GM18526 (cell line): ENCODE measurements around the gene IFT122.

Source experiments
- POLR2A ChIP-seq: IDR thresholded peaks from 3 replicates; pipeline ENCODE4 v1.6.1; 2011; ENCODE audit not compliant: insufficient read length; ENCODE audit errors: extremely low read depth

IFT122 gene

GRCh38 chr3:129524081-129524480 lies 84.1 kb downstream of the IFT122 start:
- TF ChIP-seq POLR2A, result no peak

GRCh38 chr3:129525341-129525968 lies 85.4 kb downstream of the IFT122 start:
- no peak for TF ChIP-seq POLR2A

GRCh38 chr3:129526121-129526900 lies 86.3 kb downstream of the IFT122 start:
- TF ChIP-seq POLR2A, result no peak

GRCh38 chr3:129527262-129527661 lies 87.2 kb downstream of the IFT122 start:
- TF ChIP-seq POLR2A, result no peak

GRCh38 chr3:129528589-129529100 lies 88.6 kb downstream of the IFT122 start, which contains the start of gene RHO:
Gene RHO (plus strand): TSS chr3:129528639. CDS start chr3:129528734, 95 bp downstream.
- no peak for TF ChIP-seq POLR2A

- TF ChIP-seq POLR2A, result no peak
Measured at GRCh38 chr3:129529436-129530210, 89.6 kb downstream of the IFT122 start.

GRCh38 chr3:129530251-129530791 lies 90.3 kb downstream of the IFT122 start:
- TF ChIP-seq POLR2A, result no peak

GRCh38 chr3:129530821-129531220 lies 90.8 kb downstream of the IFT122 start:
- no peak for TF ChIP-seq POLR2A

- TF ChIP-seq POLR2A, result no peak
Measured at GRCh38 chr3:129531699-129532098, 91.7 kb downstream of the IFT122 start.

GRCh38 chr3:129532261-129532660 lies 92.2 kb downstream of the IFT122 start:
- no peak for TF ChIP-seq POLR2A

GRCh38 chr3:129533406-129533805 lies 93.4 kb downstream of the IFT122 start:
- no peak for TF ChIP-seq POLR2A

GRCh38 chr3:129534428-129535027 lies 94.5 kb downstream of the IFT122 start:
- TF ChIP-seq POLR2A, result no peak

- no peak for TF ChIP-seq POLR2A
Measured at GRCh38 chr3:129535075-129535474, 95.1 kb downstream of the IFT122 start.

GRCh38 chr3:129536374-129536667 lies 96.3 kb downstream of the IFT122 start:
- no peak for TF ChIP-seq POLR2A

- no peak for TF ChIP-seq POLR2A
Measured at GRCh38 chr3:129536804-129537203, 96.8 kb downstream of the IFT122 start.

- no peak for TF ChIP-seq POLR2A
Measured at GRCh38 chr3:129539206-129539605, 99.2 kb downstream of the IFT122 start.
